GM12878 (cell line): ENCODE data around the gene ZNF391. TPM values are rescaled to one million over a fixed set of nuclear protein-coding genes. Genes with fewer than 3 reads are reported as not detected.

Experiments
- BCL11A ChIP-seq: IDR thresholded peaks from 2 replicates; pipeline ENCODE4 v1.6.1; 2011; ENCODE audit warnings: low read depth, low read length
- CTCF ChIP-seq, 3 experiments: IDR thresholded peaks in 2 of 3; conservative IDR thresholded peaks in 1 of 3; 2 replicates each; pipeline ENCODE4 v1.5.1; 2011; ENCODE audit warnings: low read depth in 3 of 3, low read length in 3 of 3, mild to moderate bottlenecking in 3 of 3, control low read depth in 2 of 3, moderate library complexity in 2 of 3, inconsistent platforms in 1 of 3, mixed read lengths in 1 of 3; ENCODE audit not compliant: control insufficient read depth in 2 of 3, insufficient read depth in 1 of 3; ENCODE audit errors: extremely low read depth in 1 of 3
- EED ChIP-seq: sonication (generic); IDR thresholded peaks from 2 replicates; pipeline ENCODE4 v1.6.1; 2016; ENCODE audit warnings: antibody characterized with exemption, low read depth
- EP300 ChIP-seq, 2 experiments: fragments of 150-350 bp in 1 of 2; IDR thresholded peaks; 2 replicates each; pipeline ENCODE4 v1.6.1; 2011 to 2012; ENCODE audit warnings: low read depth in 2 of 2, low read length in 2 of 2, borderline replicate concordance in 1 of 2, improper control_type of control experiment in 1 of 2, inconsistent platforms in 1 of 2; ENCODE audit not compliant: control insufficient read depth in 1 of 2
- ESRRA ChIP-seq: IDR thresholded peaks from 2 replicates; pipeline ENCODE4 v1.6.1; 2012; ENCODE audit warnings: mild to moderate bottlenecking, low read length, improper control_type of control experiment
- MEF2A ChIP-seq: IDR thresholded peaks from 2 replicates; pipeline ENCODE4 v1.6.1; 2011; ENCODE audit warnings: low read depth, mild to moderate bottlenecking, low read length, moderate library complexity; ENCODE audit not compliant: insufficient read depth
- MEF2B ChIP-seq: fragments of 450-650 bp; IDR thresholded peaks from 2 replicates; pipeline ENCODE4 v1.6.1; 2018; ENCODE audit warnings: mild to moderate bottlenecking, moderate library complexity; ENCODE audit not compliant: partially characterized antibody, poor library complexity, severe bottlenecking
- MYC ChIP-seq: IDR thresholded peaks from 2 replicates; pipeline ENCODE4 v1.6.1; 2011; ENCODE audit warnings: mild to moderate bottlenecking, low read length, moderate library complexity, inconsistent platforms; ENCODE audit not compliant: insufficient read depth, insufficient replicate concordance, insufficient read length, severe bottlenecking
- RELA ChIP-seq: fragments of 450-650 bp; IDR thresholded peaks from 2 replicates; pipeline ENCODE4 v1.8.0; 2014; ENCODE audit warnings: borderline replicate concordance; ENCODE audit not compliant: partially characterized antibody
- REST ChIP-seq: IDR thresholded peaks from 2 replicates; pipeline ENCODE4 v1.6.1; 2012; ENCODE audit warnings: mild to moderate bottlenecking, low read depth, low read length
- SMC3 ChIP-seq: IDR thresholded peaks from 2 replicates; pipeline ENCODE4 v1.6.1; 2011; ENCODE audit warnings: low read length, improper control_type of control experiment, borderline replicate concordance
- STAT3 ChIP-seq: IDR thresholded peaks from 2 replicates; pipeline ENCODE4 v1.6.1; 2011; ENCODE audit warnings: low read depth, low read length, improper control_type of control experiment
- polyA plus RNA-seq, 11 experiments: library from polyadenylated mRNA; depleted of rRNA in 4 of 11; unstranded in 6 of 11; stranded (reverse) in 5 of 11; fragments of >200 nt; fragmentation: Nextera tagmentation in 4 of 11; fragmentation: Illumina TruSeq in 1 of 11; extraction: Ambion mirVana in 4 of 11; extraction: Trizol in 1 of 11; gene quantifications; 1 replicate in 1 of 11; 2 replicates in 10 of 11; pipeline versions ENCODE4 v1.2.1 to v1.2.3, GENCODE V29; 2011 to 2016; ENCODE audit warnings: inconsistent platforms in 2 of 11, missing spikeins in 2 of 11, low read depth in 1 of 11
- total RNA-seq, 4 experiments: library from RNA; depleted of rRNA in 3 of 4; stranded (reverse); fragments of >200 nt in 3 of 4; fragmentation: Illumina TruSeq in 1 of 4; extraction: Trizol in 1 of 4; gene quantifications; 2 replicates each; pipeline versions ENCODE4 v1.2.1 to v1.2.3, GENCODE V29; 2013 to 2021
- TF ChIP-seq, protein P1 (sequence below): fragments of 450-650 bp; IDR thresholded peaks from 2 replicates; pipeline ENCODE4 v1.6.1; 2017; ENCODE audit warnings: antibody characterized with exemption, mild to moderate bottlenecking, moderate library complexity
- TF ChIP-seq, protein P2 (sequence below): fragments of 450-650 bp; IDR thresholded peaks from 2 replicates; pipeline ENCODE4 v1.6.1; 2017; ENCODE audit warnings: mild to moderate bottlenecking

The ZNF391 gene
- total and polyA plus RNA-seq, 10 of the 15 experiments (the other 5 are each of a cell fraction or from before 2014, with no cell fraction given): 0.42 to 1.9 (median 1.0) TPM

- TF ChIP-seq, protein P1, sequence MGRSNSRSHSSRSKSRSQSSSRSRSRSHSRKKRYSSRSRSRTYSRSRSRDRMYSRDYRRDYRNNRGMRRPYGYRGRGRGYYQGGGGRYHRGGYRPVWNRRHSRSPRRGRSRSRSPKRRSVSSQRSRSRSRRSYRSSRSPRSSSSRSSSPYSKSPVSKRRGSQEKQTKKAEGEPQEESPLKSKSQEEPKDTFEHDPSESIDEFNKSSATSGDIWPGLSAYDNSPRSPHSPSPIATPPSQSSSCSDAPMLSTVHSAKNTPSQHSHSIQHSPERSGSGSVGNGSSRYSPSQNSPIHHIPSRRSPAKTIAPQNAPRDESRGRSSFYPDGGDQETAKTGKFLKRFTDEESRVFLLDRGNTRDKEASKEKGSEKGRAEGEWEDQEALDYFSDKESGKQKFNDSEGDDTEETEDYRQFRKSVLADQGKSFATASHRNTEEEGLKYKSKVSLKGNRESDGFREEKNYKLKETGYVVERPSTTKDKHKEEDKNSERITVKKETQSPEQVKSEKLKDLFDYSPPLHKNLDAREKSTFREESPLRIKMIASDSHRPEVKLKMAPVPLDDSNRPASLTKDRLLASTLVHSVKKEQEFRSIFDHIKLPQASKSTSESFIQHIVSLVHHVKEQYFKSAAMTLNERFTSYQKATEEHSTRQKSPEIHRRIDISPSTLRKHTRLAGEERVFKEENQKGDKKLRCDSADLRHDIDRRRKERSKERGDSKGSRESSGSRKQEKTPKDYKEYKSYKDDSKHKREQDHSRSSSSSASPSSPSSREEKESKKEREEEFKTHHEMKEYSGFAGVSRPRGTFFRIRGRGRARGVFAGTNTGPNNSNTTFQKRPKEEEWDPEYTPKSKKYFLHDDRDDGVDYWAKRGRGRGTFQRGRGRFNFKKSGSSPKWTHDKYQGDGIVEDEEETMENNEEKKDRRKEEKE: no peak
- TF ChIP-seq MEF2B (no peak), SMC3 (0 out of 2 replicates have a peak, but pooled peaks have one; percentile 11), EED (peak; percentile 36; the same call in 1 of the 2 replicates), MYC (peak; percentile 33), EP300 (IDR thresholded peaks at IDR 0.05; ENCODE audit: borderline replicate concordance in 1 of 2, control insufficient read depth in 1 of 2, low read depth in 2 of 2, low read length in 2 of 2) (no peak), CTCF (IDR thresholded peaks at IDR 0.05 in 2 of 3, conservative IDR thresholded peaks at IDR 0.05 in 1 of 3; ENCODE audit: control insufficient read depth in 2 of 3, extremely low read depth in 1 of 3, insufficient read depth in 1 of 3, low read depth in 3 of 3, low read length in 3 of 3) (no peak), ESRRA (no peak), MEF2A (no peak), REST (no peak), RELA (no peak), BCL11A (no peak), STAT3 (no peak)
- TF ChIP-seq, protein P2, sequence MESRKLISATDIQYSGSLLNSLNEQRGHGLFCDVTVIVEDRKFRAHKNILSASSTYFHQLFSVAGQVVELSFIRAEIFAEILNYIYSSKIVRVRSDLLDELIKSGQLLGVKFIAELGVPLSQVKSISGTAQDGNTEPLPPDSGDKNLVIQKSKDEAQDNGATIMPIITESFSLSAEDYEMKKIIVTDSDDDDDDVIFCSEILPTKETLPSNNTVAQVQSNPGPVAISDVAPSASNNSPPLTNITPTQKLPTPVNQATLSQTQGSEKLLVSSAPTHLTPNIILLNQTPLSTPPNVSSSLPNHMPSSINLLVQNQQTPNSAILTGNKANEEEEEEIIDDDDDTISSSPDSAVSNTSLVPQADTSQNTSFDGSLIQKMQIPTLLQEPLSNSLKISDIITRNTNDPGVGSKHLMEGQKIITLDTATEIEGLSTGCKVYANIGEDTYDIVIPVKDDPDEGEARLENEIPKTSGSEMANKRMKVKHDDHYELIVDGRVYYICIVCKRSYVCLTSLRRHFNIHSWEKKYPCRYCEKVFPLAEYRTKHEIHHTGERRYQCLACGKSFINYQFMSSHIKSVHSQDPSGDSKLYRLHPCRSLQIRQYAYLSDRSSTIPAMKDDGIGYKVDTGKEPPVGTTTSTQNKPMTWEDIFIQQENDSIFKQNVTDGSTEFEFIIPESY: no peak
These were observed at the start of gene ZNF391 (continued) for GRCh38 chr6:27388293-27389197.
